ENCODE measurements around the gene FGF5.

- TF ChIP-seq EZH2 (IDR thresholded peaks at IDR 0.05; ENCODE audit: insufficient read depth, poor library complexity, severe bottlenecking) (no peak), EZH2phosphoT487 (IDR thresholded peaks at IDR 0.05; ENCODE audit: insufficient read depth, low read depth) (no peak)
Measured at GRCh38 chr4:80266902-80267380, 477 bp downstream of the FGF5 start.
